WERI-Rb-1 (cell line): ENCODE measurements around the gene PLEKHH3.

Experiments
- DNase-seq: peaks from one replicate; pipeline ENCODE4 v3.0.0-alpha.2; 2020
- H3K27ac ChIP-seq: fragments of 250-450 bp; sonication (Bioruptor Pico); 2 replicates; pipeline ENCODE4 v1.5.1; 2020; ENCODE audit warnings: mild to moderate bottlenecking, moderate library complexity
- H3K27me3 ChIP-seq: fragments of 250-450 bp; sonication (Bioruptor Pico); 2 replicates; pipeline ENCODE4 v1.5.1; 2021; ENCODE audit warnings: mild to moderate bottlenecking, low read depth, moderate library complexity; ENCODE audit not compliant: insufficient read depth, severe bottlenecking
- H3K36me3 ChIP-seq: fragments of 250-450 bp; sonication (Bioruptor Pico); 2 replicates; pipeline ENCODE4 v1.5.1; 2020; ENCODE audit warnings: mild to moderate bottlenecking, moderate library complexity
- H3K4me3 ChIP-seq: 2 replicates; pipeline ENCODE4 v1.5.1; 2011; ENCODE audit warnings: low read depth, mild to moderate bottlenecking, control low read depth, low read length
- H3K9me3 ChIP-seq: fragments of 250-450 bp; sonication (Bioruptor Pico); 2 replicates; pipeline ENCODE4 v1.5.1; 2021; ENCODE audit warnings: mild to moderate bottlenecking, moderate library complexity; ENCODE audit not compliant: severe bottlenecking
- TF ChIP-seq, protein P1 (sequence below): IDR thresholded peaks from 2 replicates; pipeline ENCODE4 v1.5.1; 2011; ENCODE audit warnings: low read depth, mild to moderate bottlenecking, control low read depth, inconsistent platforms, low read length

PLEKHH3 gene

DNA sequence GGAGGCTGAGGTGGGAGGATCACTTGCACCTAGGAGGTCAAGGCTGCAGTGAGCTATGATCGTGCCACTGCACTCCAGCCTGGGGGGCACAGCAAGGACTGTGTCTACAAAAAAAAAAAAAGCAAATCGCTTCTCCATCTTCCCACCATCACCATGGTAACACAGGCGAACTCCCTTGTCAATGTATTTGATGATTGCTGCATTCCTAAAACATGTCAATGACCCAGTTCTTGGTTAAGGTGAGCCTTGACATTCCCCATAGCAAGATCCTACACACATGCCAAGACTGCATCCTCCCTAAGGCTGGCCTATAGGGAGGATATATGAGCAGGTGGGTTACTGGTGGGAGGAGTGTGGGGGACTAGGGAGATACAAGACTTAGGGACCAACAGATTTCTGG, 17.7 kb upstream of the PLEKHH3 start:
- no peak overlapping the region for H3K4me3 ChIP-seq
- DNase-seq: no peak
- no peaks in the 10 kb centered on the region for H3K9me3 ChIP-seq
- TF ChIP-seq, protein P1, sequence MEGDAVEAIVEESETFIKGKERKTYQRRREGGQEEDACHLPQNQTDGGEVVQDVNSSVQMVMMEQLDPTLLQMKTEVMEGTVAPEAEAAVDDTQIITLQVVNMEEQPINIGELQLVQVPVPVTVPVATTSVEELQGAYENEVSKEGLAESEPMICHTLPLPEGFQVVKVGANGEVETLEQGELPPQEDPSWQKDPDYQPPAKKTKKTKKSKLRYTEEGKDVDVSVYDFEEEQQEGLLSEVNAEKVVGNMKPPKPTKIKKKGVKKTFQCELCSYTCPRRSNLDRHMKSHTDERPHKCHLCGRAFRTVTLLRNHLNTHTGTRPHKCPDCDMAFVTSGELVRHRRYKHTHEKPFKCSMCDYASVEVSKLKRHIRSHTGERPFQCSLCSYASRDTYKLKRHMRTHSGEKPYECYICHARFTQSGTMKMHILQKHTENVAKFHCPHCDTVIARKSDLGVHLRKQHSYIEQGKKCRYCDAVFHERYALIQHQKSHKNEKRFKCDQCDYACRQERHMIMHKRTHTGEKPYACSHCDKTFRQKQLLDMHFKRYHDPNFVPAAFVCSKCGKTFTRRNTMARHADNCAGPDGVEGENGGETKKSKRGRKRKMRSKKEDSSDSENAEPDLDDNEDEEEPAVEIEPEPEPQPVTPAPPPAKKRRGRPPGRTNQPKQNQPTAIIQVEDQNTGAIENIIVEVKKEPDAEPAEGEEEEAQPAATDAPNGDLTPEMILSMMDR: no peak
- no peaks in the 10 kb centered on the region for H3K27me3 ChIP-seq
- H3K36me3 ChIP-seq: peaks cover 73% of the 10 kb centered on the region
- H3K27ac ChIP-seq: no peak overlapping the region

DNA sequence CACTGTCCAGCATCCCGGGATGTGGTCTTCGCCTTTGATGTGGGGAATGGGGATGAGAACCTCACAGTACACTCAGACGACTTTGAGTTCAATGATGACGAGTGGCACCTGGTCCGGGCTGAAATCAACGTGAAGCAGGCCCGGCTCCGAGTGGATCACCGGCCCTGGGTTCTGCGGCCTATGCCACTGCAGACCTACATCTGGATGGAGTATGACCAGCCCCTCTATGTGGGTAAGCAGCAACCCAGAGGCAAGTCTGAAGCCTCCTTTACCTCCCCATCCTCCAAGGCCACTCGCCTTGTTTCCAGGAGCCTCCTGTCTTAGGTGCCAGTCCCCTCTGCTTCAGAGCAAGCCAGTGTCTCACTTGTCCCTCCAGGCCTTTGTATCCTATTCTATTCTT, 15.7 kb upstream of the PLEKHH3 start:
- Histone ChIP-seq H3K4me3 (no peak overlapping the region), H3K27me3 (no peaks in the 10 kb centered on the region), H3K27ac (no peak overlapping the region), H3K9me3 (no peaks in the 10 kb centered on the region), H3K36me3 (peaks cover 83% of the 10 kb centered on the region)
- TF ChIP-seq, protein P1: no peak
- DNase-seq: no peak

DNA sequence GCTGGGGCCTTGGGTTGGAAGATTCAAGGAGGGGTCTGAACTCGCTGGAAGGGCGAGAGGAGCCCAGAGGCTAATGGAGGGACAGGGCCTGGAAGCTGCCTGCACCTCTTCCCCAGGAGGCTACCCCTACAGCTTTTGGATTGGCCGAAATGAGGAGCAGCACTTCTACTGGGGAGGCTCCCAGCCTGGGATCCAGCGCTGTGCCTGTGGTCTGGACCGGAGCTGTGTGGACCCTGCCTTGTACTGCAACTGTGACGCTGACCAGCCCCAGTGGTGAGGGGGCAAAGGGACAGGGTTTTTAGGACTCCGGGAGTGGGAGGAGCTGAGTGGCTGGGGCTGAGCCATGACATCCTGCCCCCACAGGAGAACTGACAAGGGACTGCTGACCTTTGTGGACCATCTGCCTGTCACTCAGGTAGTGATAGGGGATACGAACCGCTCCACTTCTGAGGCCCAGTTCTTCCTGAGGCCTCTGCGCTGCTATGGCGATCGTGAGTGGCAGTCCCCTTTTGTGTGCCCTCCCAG, 14.3 kb upstream of the PLEKHH3 start:
- H3K4me3 ChIP-seq: no peak overlapping the region
- H3K36me3 ChIP-seq: peaks cover 75% of the 10 kb centered on the region
- no peaks in the 10 kb centered on the region for H3K9me3 ChIP-seq
- no peak overlapping the region for H3K27ac ChIP-seq
- no peak for DNase-seq
- TF ChIP-seq, protein P1: no peak
- H3K27me3 ChIP-seq: no peaks in the 10 kb centered on the region

DNA sequence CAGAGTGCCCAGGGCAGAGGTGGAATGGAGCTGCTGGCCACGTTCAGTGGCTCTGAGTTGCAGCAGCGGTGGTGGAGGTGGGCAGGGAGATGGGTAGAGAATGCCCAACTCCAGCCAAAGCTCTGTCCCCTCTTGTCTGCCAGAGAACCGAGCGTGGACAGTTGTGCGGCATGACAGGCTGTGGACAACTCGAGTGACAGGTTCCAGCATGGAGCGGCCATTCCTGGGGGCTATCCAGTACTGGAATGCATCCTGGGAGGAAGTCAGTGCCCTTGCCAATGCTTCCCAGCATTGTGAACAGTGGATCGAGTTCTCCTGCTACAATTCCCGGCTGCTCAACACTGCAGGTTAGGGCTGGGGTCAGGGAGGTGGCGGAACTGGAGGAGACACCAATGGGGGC, 13.8 kb upstream of the PLEKHH3 start:
- Histone ChIP-seq H3K36me3 (peaks cover 75% of the 10 kb centered on the region), H3K27ac (no peak overlapping the region), H3K4me3 (no peak overlapping the region), H3K9me3 (no peaks in the 10 kb centered on the region), H3K27me3 (no peaks in the 10 kb centered on the region)
- TF ChIP-seq, protein P1: no peak
- no peak for DNase-seq

DNA sequence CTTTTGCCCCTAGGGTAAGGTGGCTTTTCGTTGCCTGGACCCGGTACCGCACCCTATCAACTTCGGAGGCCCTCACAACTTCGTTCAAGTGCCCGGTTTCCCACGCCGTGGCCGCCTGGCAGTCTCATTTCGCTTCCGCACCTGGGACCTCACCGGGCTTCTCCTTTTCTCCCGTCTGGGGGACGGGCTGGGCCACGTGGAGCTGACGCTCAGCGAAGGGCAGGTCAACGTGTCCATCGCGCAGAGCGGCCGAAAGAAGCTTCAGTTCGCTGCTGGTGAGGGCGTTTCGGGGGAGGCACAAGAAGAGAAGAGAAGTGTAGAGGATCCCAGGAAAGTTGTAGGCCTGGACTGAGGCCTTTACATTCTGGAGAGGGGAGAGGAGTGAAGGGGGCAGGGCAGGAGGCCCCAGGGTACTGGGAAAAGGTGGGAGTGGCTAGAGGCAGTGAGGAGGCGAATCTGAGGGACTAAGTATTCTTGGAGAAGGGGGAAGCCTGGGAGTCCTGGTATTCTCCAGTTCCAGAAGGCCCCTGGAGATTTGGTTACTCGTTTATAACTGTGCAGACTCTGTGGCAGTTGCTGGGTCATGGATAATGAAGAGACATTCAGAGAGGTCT, 11.0 kb upstream of the PLEKHH3 start:
- peaks cover 62% of the 10 kb centered on the region for H3K36me3 ChIP-seq
- no peaks in the 10 kb centered on the region for H3K9me3 ChIP-seq
- H3K4me3 ChIP-seq: no peak overlapping the region
- TF ChIP-seq, protein P1: no peak
- no peak for DNase-seq
- no peaks in the 10 kb centered on the region for H3K27me3 ChIP-seq
- H3K27ac ChIP-seq: no peak overlapping the region
